HT1080 (cell line): Measurements from ENCODE around the gene WNT8B. TPM values are rescaled to one million over a fixed set of nuclear protein-coding genes. Genes with fewer than 3 reads are reported as not detected.

Experiments used
- DNase-seq: peaks from one replicate; pipeline ENCODE4 v3.0.0-alpha.2; 2015; ENCODE audit warnings: low read depth
- polyA plus RNA-seq, 2 experiments: library from polyadenylated mRNA; depleted of rRNA; stranded (reverse); fragments of >200 nt; gene quantifications; 2 replicates each; pipeline ENCODE4 v1.2.3, GENCODE V29; 2015
- total RNA-seq: library from RNA; depleted of rRNA; stranded (reverse); fragments of >200 nt; shearing (Covaris generic); gene quantifications from 2 replicates; pipeline ENCODE4 v1.2.3, GENCODE V29; 2014; rRNA removed

WNT8B gene, protein sequence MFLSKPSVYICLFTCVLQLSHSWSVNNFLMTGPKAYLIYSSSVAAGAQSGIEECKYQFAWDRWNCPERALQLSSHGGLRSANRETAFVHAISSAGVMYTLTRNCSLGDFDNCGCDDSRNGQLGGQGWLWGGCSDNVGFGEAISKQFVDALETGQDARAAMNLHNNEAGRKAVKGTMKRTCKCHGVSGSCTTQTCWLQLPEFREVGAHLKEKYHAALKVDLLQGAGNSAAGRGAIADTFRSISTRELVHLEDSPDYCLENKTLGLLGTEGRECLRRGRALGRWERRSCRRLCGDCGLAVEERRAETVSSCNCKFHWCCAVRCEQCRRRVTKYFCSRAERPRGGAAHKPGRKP
- not detected in 2 replicates for total RNA-seq
- polyA plus RNA-seq (2015; cell fraction: cytosol; rRNA removed) = not detected in 2 replicates
- polyA plus RNA-seq (2015; cell fraction: nucleus; rRNA removed) = not detected in 2 replicates

DNA sequence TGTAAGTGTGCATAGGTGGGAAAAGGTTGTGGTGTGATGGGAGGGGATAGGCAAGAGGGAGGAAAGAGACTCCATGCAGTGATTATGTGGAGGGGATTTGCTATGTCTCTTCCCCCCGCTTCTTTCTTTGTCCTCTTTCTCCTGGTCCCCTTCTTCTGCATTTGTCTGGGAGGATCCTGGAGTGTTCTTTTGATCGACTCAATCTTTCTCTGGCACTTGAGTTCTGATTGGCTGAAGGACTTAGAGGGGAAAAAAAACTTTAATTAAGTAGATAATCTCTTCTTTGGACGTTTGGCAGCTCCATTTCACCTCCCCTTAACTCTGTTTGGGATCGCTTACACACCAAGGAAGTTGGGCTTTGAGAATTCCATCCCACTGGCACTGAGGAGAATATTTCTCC is at the start of gene WNT8B:
TSS of gene WNT8B (plus strand) at position 301 of the 400 bp plus-strand sequence. CDS start 160 bp downstream, outside the sequence.
- no peak for DNase-seq

DNA sequence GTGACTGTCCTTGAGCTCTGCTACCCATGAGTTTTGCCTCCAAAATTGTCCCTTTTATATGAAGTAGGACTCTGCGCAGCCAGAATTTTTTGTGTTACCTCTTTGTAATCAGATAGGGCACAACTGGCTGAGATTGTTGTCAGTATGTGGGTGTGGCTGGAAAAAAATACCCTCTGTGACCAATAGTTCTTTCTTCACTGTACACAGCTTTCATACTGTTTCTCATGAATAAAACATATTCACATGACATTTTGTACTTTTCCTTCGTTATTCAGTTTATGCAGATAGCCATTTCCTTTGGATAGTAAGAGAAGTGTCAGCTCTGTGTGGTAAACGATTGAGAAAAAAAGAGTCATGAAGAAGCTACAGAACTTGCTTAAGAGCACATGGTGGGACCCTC is 49.6 kb upstream of the WNT8B start:
- no peak for DNase-seq

DNA sequence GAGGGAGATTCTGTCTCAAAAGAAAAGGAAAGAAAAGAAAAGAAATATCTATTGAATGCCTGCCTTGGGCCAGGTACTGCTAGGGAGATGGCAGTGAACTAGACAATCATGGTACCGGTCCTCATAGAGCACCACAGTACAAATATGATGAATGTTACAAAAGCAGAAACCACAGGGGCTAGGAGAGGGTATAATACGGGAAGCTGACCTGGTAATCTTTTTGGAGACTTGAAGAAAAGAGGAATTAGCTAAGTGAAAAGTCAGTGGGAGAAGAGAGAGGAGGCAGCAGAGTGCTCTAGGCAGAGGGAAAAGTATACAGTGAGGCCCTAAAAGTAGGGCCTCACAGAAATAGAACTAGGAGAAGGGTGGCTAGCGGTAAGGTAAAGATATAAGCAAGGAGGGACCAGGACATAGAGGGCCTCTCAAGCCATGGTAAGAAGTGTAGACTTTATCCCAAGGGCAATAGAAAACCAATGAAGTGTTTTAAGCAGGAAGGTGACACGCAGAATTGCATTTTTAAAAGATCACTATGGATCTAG is 42.8 kb upstream of the WNT8B start:
- no peak for DNase-seq

DNA sequence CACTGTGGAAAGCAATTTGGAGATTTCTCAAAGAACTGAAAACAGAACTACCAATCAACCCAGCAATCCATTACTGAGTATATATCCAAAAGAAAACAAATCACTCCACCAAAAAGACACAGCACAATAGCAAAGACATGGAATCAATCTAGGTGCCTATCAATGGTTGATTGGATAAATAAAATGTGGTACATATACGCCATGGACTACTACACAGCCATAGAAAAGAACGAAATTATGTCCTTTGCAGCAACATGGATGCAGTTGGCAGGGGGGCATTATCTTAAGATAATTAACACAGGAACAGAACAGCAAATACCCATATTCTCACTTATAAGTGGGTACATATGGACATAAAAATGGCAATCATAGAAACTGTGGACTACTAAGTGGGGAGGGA is 35.4 kb upstream of the WNT8B start:
- no peak for DNase-seq

DNA sequence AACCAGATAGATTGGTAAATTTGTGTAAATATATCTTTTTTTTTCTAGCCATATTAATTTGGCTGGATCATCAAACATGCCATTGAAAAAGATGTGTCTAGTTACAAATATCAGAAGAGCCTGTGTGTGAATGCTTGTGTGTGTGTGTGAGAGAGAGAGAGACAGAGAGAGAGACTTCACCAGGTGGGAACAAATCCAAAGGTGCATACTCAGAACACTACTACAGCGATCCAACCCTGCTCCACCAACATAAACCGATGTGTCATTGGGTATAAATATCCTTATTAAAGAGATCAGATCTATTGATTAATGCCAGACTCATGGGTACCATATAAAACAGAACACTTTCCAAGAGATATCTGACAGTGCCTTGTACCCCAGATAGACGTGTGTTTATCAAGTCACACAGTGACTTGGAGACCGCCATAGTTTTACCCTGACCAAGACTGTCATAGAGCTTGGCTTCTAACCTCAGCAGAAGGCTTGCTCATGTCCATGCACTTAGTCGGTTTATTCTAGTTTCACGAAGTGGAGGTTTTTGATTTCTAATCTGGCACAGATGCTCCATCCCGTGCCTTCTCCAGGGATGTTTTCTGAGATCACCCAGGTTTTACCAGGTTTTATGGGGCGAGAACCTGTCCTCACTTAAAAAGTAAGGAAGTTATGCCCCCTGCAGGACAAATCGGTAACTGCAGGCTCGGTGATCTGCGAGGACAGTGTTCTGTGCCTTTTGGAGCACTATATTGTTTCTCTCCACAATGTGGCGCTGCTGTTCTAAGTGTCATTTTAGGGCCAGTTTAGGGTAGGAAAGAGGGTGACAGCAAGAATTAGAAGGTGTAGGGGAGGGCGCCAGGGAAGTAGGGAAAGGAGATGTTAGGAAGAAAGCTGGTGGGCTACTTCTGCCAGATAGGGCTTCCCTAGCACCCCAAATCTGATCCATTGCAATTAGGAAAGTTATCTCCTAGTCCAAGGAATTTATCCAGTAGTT is 29.3 kb upstream of the WNT8B start:
- DNase-seq = peak; percentile 88

DNA sequence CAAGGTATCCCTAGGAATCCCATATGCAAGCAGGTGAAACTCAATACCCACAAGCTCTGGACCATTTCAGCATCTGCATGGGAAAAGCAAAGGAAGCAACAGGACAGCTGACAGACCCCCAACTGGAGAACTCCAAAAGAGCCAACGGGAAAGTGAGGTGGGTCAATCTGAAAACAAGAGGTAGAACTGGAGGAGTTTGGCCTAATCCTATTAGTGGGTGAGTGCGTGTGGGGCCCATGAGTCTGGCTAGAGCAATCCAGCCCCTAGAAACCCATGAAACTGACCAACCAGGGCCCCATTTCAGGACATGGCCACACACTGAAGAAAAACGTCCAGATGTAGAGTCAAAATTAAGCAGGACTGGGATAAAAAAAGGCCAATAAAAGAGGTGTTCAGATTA is 26.6 kb upstream of the WNT8B start:
- DNase-seq = no peak

DNA sequence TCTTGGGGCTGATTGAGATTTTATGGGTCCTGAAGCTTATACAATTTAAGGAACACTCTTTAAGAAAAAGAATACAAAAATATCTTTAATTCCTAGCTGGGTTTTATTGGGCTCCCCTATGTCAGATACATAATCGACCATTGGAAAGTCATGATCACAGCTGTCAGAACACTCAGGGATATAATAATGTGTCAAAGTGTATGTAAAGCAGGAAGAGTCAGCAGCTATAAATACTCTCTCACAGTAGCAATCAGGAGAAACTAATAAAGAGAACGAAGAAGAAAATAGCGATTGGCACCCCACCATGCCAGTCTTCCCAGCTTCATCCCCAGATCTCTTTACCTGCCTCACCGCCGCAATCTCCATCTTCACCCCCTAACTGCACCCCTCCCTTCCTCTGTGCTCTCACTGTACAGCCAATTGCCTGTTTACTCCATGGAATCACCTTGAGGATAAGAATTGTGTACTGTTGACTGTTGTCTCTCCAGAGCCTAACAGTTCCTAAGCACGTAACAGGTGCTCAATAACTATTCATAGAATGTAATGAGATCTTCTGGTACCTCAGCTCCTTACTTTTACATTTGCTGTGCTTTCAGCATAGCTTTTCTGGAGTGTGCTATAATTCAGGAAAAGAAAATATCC is 24.0 kb upstream of the WNT8B start:
- no peak for DNase-seq

DNA sequence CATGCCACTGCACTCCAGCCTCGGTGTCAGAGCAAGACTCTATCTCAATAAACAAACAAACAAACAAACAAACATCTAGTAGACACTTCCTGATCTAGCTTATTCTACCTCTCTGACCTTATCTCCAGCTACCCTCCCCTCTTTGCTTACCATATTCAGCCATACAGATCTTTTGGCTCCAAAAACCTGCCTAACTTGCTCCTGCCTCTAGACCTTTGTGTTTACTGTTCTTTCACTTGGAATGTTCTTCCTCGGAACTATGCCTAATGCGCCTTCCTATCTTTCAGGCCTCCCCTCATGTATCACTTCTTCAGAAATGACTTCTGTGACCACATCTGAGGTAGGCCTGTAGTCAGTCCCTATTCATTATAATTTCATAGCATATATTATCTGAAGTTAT is 20.3 kb upstream of the WNT8B start:
- no peak for DNase-seq

DNA sequence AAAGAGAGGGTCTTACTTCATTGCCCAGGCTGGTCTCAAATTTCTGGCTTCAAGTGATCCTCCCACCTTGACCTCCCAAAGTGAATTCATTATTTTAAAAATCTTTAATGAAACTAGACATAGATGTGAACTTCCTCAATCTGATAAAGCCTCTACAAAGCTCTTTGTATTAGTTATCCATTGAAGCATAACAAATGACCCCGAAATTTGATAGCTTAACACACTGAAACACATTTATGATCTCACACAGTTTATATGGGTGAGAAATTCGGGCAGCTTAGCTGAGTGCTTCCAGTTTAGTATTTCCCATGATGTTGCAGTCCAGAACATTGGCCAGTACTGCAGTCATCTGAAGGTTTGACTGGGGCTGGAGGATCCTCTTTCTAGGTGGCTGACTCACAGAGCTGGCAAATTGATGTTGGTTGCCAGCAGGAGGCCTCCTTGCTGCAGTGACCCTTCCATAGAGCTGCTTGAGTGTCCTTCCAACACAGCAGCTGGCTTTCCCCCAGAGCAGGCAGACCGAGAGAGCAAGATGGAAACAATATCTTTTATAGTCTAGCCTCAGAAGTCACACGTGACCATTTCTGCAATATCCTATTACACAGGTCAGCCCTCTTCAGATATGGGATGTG is 16.6 kb upstream of the WNT8B start:
- DNase-seq = peak; percentile 35

DNA sequence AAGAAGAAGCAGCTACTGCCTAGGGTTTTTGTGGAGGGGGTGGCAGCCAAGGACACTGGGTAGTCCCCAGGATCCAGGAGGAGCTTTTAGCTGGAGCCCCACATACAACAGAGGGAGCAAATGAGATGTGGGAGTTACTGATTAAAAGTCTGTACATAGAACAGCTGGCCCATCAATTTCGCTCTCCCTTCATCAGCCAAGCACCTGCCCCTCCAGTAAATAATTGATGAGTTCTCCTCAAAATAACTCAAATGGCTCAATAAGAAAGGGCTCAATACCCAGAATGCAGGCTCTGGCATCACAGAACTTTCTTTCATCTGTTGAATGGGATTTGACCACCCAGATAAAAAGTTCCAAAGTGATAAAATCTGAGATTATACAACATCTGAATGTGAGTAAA is 15.1 kb upstream of the WNT8B start:
- no peak for DNase-seq

DNA sequence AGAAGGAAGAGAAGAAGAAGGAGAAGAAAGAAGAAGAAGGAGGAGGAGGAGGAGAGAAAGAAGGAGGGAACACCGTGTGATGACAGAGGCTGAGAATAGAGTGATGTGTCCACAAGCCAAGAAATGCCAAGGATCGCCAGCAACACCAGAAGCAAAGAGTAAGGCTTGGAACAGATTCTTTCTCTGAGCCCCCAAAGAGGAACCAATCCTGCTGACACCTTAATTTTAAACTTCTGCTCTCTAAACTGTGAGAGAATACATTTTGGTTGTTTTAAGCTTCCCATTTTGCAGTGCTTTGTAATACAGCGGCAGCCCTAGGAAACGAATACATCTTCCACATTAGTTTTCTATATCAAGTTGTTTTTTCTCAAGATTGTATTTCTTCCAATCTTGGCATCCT is 13.9 kb upstream of the WNT8B start:
- DNase-seq = no peak

DNA sequence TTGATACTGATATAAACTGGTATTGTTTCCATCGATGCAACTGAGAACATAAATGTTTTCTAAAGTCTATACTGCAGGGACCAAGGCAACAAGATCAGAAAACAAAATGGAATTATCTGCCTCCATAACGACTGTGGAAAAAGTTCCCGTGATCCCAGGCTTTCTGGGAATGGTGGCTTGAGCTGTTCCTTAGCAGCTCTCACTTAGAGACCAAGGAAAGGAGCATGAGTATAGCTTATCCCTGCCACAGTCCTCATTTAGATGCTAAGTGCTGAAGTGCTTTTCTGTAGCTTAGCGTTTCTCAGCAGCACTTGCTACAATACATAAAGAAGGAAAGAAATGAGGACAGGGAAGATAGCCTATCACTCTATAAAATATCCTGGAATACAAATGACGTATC is 5.5 kb downstream of the WNT8B start:
- no peak for DNase-seq

DNA sequence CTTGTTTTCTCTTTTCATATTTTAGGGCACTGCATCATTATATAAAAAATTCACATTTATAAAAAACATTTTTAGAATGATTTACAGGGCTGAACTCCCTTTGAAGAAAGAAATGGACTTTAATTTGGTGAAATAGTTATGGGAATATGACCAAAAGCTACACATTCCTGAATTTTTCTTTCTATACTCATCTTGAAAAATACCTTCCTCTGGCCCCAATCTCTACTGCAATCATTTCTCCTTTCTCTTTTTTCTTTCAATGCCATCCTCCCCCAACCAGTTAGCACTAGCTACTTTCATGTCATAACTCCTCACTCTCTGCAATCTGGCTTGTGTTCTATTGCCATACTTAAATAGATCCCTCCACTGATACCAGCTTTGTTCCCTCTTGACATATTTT is 6.2 kb downstream of the WNT8B start:
- DNase-seq = no peak

DNA sequence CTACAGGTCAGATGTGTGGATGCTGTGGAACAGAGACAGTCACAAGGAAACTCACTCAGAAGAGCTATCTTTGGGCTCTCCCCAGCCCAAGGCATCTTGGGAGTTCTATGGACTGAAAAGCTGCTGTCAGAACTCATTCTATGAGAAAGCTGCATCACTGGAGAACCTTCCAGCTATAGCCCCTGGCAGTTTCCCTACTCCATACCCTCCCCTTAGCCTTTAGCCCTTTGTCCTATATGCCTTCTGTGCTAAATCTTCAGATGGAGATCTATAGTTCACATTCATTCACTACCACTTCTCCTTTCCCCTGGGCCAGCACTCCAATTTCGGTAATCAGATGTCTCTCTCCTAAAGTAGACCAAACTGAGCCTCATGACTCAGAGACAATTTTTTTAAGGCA is 6.9 kb downstream of the WNT8B start:
- no peak for DNase-seq

DNA sequence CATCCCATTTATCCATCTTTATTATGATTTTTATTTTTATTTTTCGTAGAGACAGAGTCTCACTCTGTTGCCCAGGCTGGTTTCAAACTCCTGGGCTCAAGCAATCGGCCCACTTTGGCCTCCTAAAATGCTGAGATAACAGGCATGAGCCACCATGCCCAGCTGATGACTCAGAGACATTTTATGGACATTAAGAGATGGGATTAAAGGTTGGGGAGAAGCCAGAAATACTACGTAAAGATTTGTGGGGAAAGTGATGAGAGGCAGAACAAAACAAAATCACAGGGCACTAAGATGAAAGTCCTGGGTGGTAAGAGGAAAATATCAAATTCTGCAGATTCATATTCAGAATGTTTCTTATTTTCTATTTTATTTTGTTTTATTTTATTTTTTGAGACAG is 7.6 kb downstream of the WNT8B start:
- peak; percentile 20 for DNase-seq

DNA sequence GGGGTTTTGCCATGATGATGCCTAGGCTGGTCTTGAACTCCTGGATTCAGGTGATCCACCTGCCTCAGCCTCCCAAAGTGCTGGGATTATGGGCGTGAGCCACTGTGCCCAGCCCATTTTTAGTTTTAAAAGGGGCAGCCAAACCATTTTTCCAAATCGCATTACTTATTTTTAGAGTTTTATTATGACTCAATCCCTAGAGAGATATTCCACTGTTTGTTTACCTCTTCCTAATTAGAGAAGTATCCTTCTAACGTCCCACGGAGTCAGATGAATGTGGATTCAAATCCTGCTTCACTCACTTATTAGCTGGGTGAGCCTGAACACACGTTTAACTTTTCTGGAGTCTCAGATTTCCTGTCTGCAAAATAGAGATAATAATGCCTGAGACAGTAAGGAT is 15.2 kb downstream of the WNT8B start:
- no peak for DNase-seq

DNA sequence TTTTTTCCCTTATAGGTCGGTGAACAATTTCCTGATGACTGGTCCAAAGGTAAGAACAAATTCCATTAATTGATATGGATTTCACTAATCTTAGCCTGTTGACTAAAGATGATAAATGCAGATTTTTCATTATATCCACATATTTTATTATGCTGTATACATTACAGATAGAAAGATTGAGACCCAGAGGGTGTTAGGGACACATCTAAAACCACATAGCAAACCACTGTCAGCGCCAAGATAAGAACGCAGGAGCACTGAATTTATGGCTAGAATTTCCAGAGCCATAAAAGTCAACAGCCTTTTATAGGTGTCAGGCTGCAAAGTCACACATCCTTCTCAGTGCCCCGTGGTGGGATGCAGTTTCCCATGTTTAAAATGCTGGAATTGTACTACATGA is 16.2 kb downstream of the WNT8B start:
- no peak for DNase-seq

DNA sequence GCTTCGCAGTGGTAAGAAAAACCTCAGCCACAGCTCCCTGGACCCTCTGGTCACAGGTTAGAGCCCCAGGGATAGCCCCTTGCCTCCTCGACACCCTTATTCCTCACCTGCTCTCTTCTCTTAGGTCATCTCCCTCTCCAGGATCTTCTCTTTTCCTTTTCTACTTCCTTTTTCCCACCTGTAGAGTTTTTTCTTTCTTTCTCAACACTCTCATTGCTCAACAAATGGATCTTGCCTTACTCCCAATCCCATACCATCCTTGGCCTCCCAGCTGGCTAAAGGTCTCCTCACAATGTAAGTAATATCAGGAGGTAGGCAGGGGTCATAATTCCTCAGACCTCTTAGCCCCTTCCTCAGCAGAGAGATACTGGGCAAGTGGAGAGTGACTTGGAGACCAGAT is 17.2 kb downstream of the WNT8B start:
- no peak for DNase-seq

DNA sequence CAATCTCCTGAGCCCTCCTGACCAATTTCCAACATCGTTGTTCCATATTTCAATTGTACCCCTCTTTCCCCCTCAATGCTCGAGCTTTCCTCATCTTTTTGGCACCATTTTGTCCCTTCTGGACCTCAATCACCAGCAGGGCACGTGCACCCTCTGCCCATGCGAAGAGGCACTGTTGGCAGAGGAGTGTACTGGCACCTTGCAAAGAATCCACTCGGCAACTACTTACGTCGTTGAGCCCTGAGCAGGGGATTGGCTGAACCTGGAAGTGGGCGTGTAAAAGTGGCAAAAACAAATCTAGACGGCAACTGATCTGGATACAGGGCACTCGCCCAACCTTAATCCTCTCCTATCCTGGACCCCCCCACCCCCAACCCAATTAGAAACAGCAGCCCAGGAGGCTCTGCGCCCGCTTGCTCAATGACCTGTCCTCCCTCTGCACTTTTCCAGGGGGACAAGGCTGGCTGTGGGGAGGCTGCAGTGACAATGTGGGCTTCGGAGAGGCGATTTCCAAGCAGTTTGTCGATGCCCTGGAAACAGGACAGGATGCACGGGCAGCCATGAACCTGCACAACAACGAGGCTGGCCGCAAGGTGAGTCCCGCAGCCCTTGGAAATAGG is 18.8 kb downstream of the WNT8B start:
- DNase-seq = peak; percentile 90

DNA sequence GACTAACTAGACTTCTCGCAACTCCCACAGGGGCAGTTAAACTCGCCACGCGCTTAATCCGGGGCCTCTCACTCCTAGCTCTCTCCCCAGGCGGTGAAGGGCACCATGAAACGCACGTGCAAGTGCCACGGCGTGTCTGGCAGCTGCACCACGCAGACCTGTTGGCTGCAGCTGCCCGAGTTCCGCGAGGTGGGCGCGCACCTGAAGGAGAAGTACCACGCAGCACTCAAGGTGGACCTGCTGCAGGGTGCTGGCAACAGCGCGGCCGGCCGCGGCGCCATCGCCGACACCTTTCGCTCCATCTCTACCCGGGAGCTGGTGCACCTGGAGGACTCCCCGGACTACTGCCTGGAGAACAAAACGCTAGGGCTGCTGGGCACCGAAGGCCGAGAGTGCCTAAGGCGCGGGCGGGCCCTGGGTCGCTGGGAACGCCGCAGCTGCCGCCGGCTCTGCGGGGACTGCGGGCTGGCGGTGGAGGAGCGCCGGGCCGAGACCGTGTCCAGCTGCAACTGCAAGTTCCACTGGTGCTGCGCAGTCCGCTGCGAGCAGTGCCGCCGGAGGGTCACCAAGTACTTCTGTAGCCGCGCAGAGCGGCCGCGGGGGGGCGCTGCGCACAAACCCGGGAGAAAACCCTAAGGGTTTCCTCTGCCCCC is 19.5 kb downstream of the WNT8B start:
- DNase-seq = peak; percentile 54
